Chondrocyte (in vitro differentiated cells): ENCODE measurements around the gene P2RX3. TPM values are rescaled to one million over a fixed set of nuclear protein-coding genes. Genes with fewer than 3 reads are reported as not detected.
A peak's percentile ranks its signal among the peaks of the same experiment; 100 is the strongest.

ENCODE experiments used
- DNase-seq: peaks from one replicate; pipeline ENCODE4 v3.0.0; 2021; ENCODE audit warnings: mixed read lengths, low spot score
- H3K27ac Mint-ChIP-seq: one replicate; pipeline ENCODE4 v1.8.0; 2021; ENCODE audit warnings: mild to moderate bottlenecking, moderate library complexity, mixed read lengths; ENCODE audit not compliant: unreplicated experiment
- H3K27me3 Mint-ChIP-seq: 2 replicates; pipeline ENCODE4 v1.8.0; 2021; ENCODE audit warnings: low read depth, mixed read lengths
- H3K36me3 Mint-ChIP-seq: 2 replicates; pipeline ENCODE4 v1.8.0; 2021; ENCODE audit warnings: low read depth, mixed read lengths
- H3K4me1 Mint-ChIP-seq: 2 replicates; pipeline ENCODE4 v1.8.0; 2021; ENCODE audit warnings: low read depth, mild to moderate bottlenecking, mixed read lengths
- H3K4me3 Mint-ChIP-seq: one replicate; pipeline ENCODE4 v1.8.0; 2021; ENCODE audit warnings: mild to moderate bottlenecking, moderate library complexity, mixed read lengths; ENCODE audit not compliant: unreplicated experiment
- H3K9me3 Mint-ChIP-seq: 2 replicates; pipeline ENCODE4 v1.8.0; 2021; ENCODE audit warnings: low read depth, mixed read lengths
- CTCF ChIP-seq: fragments of 200-600 bp; sonication (generic); IDR thresholded peaks from 2 replicates; pipeline ENCODE4 v1.5.0; 2021; ENCODE audit warnings: antibody characterized with exemption, mild to moderate bottlenecking, moderate library complexity
- total RNA-seq: library from RNA; stranded (reverse); gene quantifications from 3 replicates; pipeline ENCODE4 v1.2.1, GENCODE V29; 2021

Gene P2RX3
- total RNA-seq, 1 donor from 2014 or later = not detected

- no peaks in the 10 kb centered on the region for H3K27me3 Mint-ChIP-seq
Observed at GRCh38 chr11:57321388-57322255, 16.5 kb upstream of the P2RX3 start.

GRCh38 chr11:57322256-57323166 lies 15.6 kb upstream of the P2RX3 start:
- Mint-ChIP-seq H3K36me3 (peaks cover 32% of the 10 kb centered on the region), H3K4me3 (peak overlapping the region; percentile 87), H3K4me1 (peaks cover 66% of the 10 kb centered on the region), H3K9me3 (no peaks in the 10 kb centered on the region), H3K27me3 (no peaks in the 10 kb centered on the region), H3K27ac (peak overlapping the region; percentile 99)
- TF ChIP-seq CTCF = peak; percentile 39
- DNase-seq = no peak

More at GRCh38 chr11:57321388-57322255, 16.5 kb upstream of the P2RX3 start:
- Mint-ChIP-seq H3K36me3 (peaks cover 25% of the 10 kb centered on the region), H3K4me3 (peak overlapping the region; percentile 87), H3K4me1 (peaks cover 65% of the 10 kb centered on the region), H3K9me3 (no peaks in the 10 kb centered on the region), H3K27ac (peak overlapping the region; percentile 99)
- no peak for TF ChIP-seq CTCF
- DNase-seq = no peak

GRCh38 chr11:57323167-57323854 lies 14.8 kb upstream of the P2RX3 start:
- Mint-ChIP-seq H3K4me1 (peaks cover 58% of the 10 kb centered on the region), H3K27me3 (no peaks in the 10 kb centered on the region), H3K27ac (peak overlapping the region; percentile 99), H3K36me3 (peaks cover 32% of the 10 kb centered on the region), H3K4me3 (peak overlapping the region; percentile 87), H3K9me3 (no peaks in the 10 kb centered on the region)
- DNase-seq = no peak
- peak; percentile 48 for TF ChIP-seq CTCF

- Mint-ChIP-seq H3K27me3 (no peaks in the 10 kb centered on the region), H3K36me3 (peaks cover 35% of the 10 kb centered on the region), H3K9me3 (no peaks in the 10 kb centered on the region), H3K27ac (peak overlapping the region; percentile 99), H3K4me3 (peak overlapping the region; percentile 87), H3K4me1 (peaks cover 54% of the 10 kb centered on the region)
- no peak for DNase-seq
- TF ChIP-seq CTCF = no peak
Observed at GRCh38 chr11:57323855-57324153, 14.3 kb upstream of the P2RX3 start.
